GM21526 (cell line): ENCODE data around the gene CSN3.
"Not testable (repeated sequence)": the region's sequence is repeated elsewhere in the genome, so short reads cannot be mapped to it uniquely, and the experiment has no call there.

Experiments used
- ATAC-seq: cut with Tn5 transposase; IDR thresholded peaks from one replicate; pipeline ENCODE4 v1.9.1; 2021; ENCODE audit warnings: moderate library complexity; ENCODE audit not compliant: unreplicated experiment, low FRiP score

The CSN3 gene, protein sequence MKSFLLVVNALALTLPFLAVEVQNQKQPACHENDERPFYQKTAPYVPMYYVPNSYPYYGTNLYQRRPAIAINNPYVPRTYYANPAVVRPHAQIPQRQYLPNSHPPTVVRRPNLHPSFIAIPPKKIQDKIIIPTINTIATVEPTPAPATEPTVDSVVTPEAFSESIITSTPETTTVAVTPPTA

DNA sequence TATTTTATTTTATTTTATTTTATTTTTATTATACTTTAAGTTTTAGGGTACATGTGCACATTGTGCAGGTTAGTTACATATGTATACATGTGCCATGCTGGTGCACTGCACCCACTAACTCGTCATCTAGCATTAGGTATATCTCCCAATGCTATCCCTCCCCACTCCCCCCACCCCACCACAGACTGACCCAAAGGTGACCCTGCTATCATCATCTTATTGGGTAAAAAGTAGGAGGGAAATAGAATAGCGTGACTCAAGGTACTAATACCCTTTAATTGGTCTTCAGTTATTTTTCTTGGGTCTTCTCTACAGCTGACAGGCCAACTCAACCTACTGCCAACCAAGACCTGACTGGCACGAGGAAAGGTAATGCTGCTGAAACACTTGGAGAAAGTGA, at the start of gene CSN3:
CSN3 (plus strand) TSS at position 301 of the 400 bp plus-strand sequence. CDS start 2,223 bp downstream, outside the sequence.
- not testable (repeated sequence) for ATAC-seq

DNA sequence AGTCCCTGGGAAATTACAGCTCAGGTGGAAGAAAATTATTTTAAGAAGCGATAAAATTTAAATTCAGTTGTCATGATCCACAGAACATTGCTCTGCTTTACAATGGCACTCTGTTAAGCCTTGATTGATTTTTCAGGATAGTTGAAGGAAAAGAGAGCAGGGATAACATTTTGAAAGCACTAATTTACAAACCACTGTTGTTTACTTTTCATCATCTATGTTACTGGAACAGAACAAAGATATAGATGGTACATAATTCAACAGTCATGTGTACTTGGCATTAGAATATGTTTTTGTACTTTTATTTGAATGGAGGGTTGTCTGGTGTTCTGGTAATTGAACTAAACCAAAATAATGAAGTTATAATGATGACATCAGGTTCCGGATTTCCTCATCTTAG, 49.5 kb upstream of the CSN3 start:
- no peak for ATAC-seq

DNA sequence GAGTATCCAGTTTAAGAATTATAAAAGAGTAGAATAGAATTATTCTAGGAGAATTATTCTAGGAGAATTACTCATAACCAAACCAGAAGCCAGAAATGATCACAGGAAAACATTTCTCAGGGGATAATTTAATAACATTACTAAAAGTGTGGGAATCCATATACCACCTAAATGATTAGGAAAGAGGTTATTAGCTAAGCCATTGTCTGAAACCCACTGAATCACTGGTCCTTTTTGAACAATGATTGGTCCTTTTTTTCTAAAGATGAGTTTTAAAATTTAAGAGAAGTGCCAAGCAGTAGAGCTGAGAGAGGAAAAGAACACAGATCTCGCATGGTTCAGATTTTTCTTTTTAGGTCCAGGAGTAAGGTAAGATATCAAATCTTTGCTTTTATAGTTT, 47.0 kb upstream of the CSN3 start, which contains the start of gene ODAM:
ODAM (plus strand) TSS at position 301 of the 400 bp plus-strand sequence. CDS start 819 bp downstream, outside the sequence.
- ATAC-seq = no peak

DNA sequence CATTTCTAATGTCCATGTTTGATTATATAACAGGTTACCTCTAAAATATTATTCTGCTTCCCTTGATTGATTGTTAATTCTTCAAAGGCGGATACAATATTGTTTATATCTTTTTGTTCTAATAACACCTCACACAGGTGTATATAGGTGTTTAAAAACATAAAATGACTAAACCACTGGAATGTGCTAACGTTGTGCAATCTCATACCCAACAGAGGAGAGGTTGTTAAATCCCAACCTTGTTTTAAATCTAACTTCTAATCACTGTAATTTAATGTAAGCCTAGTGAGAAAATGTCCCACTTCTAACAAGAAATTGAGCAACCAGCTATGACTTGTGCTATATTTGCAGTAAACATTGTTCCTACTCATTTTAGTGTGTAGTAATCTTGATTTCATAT, 45.5 kb upstream of the CSN3 start:
- ATAC-seq = no peak

DNA sequence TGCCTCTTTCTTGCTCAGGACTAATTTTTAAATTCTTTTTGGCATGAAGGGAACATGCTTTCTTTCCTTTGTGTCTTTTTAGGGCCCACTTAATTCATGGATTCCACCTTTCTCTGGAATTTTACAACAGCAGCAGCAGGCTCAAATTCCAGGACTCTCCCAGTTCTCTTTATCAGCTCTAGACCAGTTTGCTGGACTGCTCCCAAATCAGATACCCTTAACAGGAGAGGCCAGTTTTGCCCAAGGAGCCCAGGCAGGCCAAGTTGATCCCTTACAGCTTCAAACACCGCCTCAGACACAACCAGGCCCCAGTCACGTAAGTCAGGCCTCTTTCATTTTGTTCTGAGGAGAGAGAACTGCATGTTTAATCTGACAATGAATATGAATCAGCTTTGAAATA, 44.6 kb upstream of the CSN3 start:
- ATAC-seq = no peak

DNA sequence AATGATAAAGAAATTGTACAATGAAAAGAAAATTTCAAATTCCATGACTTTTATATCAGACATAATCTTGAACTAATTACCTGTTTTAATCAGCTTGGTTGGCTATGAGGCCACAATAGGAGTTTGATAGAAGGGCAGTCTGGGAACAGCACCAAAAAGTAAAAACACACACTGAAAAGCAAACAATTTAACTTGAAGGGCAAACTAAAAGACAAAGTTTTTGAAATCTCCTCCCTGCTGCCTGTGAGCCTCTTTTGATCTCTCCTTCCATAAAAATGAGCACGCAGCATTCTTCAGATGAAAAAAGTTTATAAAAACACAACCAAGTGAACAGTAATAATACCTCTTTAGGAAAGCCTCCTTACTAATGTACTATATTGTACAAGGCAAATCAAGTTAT, 38.8 kb upstream of the CSN3 start:
- no peak for ATAC-seq

DNA sequence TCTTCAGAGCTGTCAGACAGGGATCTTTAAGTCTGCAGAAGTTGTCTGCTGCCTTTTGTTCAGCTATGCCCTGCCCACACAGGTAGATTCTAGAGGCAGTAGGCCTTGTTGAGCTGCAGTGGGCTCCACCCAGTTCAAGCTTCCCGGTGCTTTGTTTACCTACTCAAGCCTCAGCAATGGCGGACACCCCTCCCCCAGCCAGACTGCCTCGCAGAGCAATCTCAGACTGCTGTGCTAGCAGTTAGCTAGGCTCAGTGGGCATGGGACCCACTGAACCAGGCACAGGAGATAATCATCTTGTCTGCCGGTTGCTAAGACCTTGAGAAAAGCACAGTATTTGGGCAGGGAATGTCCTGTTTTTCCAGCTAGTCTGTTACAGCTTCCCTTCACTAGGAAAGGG, 29.6 kb upstream of the CSN3 start:
- not testable (repeated sequence) for ATAC-seq

DNA sequence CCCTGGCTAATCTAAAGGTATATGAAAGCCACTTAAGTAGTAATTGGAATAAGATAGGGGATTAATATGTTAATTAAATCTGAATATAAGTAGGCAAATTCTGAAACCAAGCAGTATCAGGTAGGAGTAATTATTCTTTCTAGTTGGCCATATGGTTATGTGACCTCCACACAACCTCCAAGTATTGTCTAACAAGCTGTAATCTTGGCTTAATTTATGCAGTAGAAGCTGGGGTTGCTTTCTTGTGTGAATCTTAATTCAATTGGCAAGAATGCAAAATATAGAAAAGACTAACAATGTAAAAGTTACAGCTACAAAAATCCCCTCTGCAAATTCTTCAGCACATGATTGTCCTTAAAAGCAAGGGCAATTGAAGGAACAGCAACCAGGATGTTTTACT, 26.3 kb upstream of the CSN3 start:
- ATAC-seq = not testable (repeated sequence)

DNA sequence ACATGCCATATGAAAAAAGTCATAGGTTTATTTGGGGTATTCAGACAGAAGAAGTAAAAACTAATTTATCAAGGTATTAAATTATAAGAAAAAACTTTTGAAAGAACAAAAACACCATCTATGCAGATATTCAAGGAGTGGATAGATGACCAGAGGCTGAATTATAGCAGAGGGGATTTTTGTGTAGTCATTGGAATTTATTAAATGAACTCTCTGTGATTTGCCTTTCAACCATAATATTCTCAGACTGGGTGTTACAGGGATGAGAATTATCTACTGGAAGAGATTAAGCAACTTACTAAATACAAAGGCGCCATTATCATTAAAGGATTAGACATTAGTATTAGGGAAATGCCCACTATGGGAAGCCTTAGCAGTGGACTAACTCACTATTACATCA, 25.8 kb upstream of the CSN3 start:
- not testable (repeated sequence) for ATAC-seq

DNA sequence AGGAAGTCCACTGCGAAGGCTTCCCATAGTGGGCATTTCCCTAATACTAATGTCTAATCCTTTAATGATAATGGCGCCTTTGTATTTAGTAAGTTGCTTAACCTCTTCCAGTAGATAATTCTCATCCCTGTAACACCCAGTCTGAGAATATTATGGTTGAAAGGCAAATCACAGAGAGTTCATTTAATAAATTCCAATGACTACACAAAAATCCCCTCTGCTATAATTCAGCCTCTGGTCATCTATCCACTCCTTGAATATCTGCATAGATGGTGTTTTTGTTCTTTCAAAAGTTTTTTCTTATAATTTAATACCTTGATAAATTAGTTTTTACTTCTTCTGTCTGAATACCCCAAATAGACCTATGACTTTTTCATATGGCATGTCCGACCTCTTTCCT, 21.0 kb upstream of the CSN3 start:
- ATAC-seq = not testable (repeated sequence)

DNA sequence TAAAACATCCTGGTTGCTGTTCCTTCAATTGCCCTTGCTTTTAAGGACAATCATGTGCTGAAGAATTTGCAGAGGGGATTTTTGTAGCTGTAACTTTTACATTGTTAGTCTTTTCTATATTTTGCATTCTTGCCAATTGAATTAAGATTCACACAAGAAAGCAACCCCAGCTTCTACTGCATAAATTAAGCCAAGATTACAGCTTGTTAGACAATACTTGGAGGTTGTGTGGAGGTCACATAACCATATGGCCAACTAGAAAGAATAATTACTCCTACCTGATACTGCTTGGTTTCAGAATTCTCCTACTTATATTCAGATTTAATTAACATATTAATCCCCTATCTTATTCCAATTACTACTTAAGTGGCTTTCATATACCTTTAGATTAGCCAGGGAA, 20.6 kb upstream of the CSN3 start:
- ATAC-seq = not testable (repeated sequence)

DNA sequence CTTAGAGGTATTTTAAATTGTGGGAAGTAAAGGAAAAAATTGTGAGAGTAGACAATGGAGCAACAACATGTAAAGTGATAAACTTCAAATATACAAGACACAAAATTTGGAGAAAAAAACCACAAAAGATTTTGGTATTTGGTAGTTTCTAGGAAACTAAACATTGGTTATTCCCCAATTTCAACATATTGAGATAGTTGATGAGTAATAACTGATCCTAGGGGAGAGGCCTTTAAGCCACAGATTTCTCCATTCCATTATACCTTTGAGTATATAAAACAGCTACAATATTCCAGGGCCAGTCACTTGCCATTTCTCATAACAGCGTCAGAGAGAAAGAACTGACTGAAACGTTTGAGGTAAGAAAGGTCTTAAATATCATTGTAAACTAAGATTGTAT, 16.6 kb upstream of the CSN3 start, which contains the start of gene FDCSP:
FDCSP (plus strand) TSS at position 301 of the 400 bp plus-strand sequence. CDS start 5,071 bp downstream, outside the sequence.
- ATAC-seq = no peak

DNA sequence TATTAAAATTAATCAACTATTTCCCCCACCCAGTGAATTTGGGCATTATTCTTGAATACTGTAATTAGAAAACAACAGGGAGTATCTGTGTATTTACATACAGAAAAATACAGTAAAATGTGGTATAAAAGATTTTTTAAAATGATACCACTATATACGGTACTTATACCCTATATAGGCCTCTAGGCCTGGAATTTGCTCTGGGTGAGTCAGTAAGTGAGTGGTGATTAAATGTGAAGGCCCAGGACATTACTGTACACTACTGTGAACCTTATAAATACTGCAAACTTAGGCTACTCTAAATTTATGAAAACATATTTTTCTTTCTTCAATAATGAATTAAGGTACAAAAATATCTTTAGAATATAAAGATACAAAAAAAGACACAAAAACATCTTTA, 6.3 kb upstream of the CSN3 start:
- no peak for ATAC-seq

DNA sequence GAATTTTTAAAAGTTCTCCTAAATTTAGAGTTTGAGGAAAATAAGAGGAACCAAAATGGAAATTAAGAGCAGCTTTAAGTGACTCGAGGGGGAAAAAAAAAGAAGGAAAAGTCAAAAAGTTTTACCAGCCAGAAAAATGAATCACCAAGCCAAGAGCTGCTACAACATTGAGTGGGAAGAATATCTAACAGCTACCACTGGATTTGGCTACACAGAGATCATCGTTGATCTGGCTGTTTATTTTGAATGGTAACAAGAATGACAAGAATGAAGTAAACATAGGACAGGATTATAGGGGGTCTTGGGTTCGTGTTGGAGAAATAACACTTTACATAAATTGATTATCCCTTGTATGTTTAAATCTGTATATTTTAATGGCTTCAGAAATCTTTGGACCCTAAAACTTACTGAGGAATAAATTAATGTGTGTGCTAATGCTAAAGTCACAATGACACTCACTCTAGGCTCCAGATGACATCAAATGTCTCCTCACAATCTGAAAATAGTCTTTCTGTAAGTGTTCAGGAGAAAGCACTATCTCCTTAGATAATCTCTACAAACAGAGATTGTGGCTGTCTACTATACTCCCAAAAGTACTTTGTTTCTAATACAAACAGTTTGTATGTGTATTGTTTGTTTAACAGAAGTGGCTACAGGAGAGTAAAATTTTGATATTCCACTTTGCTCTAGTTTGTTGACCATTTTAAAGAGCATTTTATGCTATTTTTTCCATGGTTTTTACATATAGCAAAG, 3.1 kb upstream of the CSN3 start:
- ATAC-seq = no peak

DNA sequence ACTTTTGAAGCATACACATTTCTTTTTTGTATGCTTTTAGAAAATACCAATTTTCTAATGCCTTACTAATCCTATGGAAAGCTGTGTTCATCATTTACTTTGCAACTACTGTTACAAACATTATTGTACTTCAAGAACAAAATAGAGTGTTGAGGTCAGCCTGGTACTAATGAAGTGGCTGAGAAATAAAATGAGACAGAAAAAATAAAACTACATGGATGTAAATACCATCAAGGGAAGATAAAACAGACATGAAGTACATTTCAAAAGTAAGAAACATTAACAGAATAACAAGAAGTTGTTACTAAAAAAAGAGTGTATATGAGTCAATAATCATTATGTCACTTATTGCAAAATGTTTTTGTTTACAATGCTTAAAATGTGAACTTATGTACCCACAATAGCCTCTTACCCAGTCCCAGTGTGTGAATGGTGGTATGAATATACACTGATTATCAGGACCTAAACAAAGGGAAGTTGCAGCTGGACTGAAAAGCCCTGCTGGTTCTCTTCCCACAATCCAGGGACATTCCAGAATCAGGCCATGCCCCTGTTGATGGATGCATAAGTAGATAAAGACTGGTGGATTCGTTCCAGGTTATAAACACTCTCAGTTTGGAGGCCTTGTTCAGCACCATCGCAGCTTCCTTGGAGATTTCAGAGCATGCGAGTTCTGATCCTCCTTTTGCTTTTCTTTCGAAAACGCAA, 2.4 kb upstream of the CSN3 start:
- no peak for ATAC-seq

DNA sequence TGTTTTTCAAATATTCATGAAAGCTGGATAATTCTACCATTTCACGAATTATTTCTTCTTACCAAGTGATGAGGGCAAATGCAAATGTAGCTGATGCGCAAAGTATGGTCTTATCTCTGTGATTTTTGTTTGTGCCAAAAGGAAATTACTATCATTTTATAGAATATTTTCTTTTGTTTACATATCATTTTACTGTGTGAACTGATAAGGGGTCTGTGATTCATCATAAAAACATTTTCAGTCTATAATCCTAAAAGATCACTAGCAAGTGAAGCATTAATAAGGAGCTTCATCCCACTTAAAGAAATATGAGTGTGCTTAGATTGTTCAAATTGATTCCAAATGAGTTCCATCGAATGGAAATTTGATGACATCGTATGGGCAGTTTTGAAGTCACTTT, 694 bp downstream of the CSN3 start:
- no peak for ATAC-seq

DNA sequence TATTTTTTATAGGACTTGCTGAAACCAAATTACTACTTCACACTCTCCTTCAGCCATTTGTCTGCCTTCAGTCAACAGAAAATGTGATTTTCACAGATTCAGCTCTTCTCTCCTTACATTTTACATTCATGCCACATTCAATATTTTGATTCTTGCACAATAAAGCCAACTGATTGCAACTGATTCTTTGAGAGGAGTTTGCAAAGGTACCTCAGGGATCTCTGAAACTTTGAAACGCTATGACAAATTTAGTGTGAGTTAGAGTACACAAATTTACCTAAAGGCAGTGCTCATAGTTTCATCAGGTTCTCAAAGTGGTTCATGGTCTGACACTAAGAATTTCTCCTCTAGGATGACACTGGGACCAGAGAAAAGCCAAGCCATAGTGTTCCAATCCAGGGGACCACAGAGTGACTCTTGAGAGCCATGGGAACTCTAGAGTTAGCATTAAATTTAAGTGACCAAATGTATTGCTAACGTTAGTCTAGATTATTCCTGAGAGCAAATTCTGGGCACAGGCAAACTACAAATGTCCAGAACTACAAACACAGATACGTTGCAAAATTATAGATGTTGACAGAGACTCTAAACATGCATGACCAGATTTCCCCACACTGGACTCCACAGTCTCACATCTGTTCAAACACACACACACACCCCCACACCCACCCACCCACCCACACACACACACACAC, 9.0 kb downstream of the CSN3 start:
- no peak for ATAC-seq

DNA sequence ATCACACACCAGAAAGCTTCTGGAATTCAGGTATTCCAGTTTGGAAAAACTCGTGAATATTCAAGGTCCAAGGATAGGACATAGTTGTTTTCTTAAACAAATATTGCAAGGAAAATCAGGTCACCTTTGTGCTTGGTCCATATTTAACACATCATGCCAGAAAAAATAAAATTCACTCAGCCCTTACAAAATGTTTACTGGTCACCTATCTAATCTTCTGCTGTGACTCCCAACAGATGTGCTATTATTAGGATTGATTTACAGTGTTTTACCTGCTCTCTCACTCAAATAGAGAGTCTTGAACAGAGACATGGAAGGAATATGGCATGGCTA, 9.5 kb downstream of the CSN3 start:
- no peak for ATAC-seq

DNA sequence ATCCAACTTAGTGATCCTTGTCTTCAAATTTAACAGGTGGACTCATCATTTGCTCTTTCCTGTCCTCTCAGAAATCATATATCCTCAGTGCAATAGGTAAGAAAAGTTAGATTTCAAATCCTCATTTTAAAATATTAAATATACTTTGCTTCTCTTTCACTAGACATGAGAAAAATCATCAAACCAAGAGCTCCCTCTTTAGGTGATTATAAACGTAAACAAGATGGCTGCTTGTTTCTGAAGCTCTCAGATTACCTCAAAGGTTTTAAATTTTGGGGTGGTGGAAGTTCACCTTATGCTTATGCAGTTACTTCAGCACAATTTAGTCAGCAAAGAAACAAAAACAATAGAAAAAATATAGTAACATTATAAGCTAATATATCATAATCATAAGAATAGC, 27.3 kb downstream of the CSN3 start:
- no peak for ATAC-seq

DNA sequence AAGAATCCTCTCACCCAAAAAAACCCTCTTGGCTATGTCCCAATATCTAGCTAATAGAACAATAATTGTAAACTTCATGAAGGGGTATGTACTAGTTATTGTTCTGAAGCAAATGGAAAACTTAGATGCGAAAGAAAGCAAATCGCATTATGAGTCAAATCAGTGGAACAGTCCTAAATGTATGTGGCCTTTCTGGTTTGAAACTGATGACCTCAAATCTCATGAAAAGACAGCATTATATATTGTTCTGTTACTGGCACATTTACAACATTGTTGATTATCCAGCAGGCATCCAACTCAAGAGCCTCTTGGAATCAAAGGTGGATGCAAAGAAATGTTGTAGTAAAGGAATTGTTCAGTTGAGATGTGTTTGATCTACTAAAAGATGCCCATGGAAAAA, 34.7 kb downstream of the CSN3 start:
- ATAC-seq = no peak

DNA sequence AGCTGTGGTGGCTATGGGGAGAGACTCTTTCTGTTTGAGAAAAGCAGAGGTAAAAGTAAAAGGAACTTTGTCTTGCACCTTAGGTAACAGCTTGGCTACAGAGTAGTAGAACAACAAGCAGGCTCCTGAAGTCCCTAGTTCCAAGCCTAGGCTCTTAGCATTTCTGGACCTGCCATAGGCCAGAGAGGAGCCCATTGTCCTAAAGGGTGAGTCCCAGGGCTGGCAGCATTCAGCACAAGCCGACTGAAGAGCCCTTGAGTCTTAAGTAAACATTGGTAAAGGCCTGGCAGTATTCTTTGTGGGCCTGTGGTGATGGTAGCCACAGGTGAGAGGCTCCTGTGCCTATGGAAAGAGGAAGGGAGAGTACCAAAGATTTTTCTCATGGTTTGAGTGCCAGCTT, 38.2 kb downstream of the CSN3 start:
- no peak for ATAC-seq
